Measurements from ENCODE around the gene STARD4.
A peak's percentile ranks its signal among the peaks of the same experiment; 100 is the strongest.

The STARD4 gene, protein sequence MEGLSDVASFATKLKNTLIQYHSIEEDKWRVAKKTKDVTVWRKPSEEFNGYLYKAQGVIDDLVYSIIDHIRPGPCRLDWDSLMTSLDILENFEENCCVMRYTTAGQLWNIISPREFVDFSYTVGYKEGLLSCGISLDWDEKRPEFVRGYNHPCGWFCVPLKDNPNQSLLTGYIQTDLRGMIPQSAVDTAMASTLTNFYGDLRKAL

DNA sequence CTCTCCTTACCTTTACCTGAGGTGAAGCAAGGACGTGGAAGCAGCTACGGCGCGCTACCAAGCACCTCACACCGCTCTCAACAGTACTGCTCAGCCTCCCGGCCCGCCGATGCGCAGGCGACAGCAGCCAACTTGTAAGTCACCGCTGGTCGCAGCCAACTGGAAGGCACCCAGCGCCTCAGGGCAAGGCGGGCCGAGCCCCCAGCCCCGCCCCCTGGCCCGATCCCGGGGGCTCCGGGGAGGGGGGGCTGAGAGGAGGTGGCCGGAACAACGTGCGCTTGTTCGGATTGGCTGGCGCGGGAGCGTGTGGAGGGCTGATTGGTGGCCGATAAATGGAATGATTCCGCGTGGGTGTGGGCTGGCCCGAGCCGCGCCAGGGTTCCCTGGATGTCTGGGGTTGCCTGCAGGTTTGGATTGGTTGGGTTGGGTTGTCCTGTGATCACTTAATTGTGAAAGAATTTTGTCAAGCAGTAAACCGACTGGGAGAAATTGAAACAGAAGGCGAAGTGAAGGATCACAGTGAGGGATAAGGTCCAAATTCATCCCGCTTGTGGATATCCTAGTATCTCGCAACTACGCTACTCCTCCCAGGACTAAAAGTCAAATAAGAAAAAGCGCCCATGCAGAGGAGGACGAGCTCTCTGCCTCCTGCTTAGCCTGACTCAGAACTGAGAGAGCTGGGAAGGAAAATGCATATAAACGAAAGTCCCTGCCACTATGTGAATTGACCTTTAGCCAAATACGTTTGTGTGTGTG, at the start of gene STARD4:
Gene STARD4 (minus strand): TSS at position 161 of the 756 bp plus-strand sequence. CDS start 5,102 bp downstream, outside the sequence.
- DNase-seq (ENCODE audit: low read depth in 1 of 2, low spot score in 1 of 2), result peak; percentile 78 to 90

- DNase-seq (ENCODE audit: low read depth in 1 of 2, low spot score in 1 of 2), result no peak
These were observed 47.3 kb upstream of the STARD4 start for GRCh38 chr5:111559680-111560079.

DNA sequence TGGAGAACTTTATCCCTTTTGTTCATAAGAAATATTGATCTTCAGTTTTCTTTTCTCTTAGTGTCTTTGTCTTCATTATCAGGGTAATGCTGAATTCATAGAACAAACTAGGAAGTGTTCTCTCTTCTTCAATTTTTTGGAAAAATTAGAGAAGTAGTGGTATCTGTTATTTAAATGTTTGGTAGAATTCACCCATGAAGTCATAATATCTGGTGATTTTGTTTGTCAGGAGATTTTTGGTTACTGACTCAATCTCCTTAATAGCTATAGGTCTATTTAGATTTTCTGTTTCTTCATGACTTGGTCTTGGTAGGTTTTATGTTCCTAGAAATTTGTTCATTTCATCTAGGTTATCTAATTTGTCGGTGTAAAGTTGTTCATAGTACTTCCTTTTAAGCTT, 45.4 kb upstream of the STARD4 start:
- no peak for DNase-seq (ENCODE audit: low read depth in 1 of 2, low spot score in 1 of 2)

- no peak for DNase-seq (ENCODE audit: low read depth in 1 of 2, low spot score in 1 of 2)
These were observed 44.8 kb upstream of the STARD4 start for GRCh38 chr5:111557111-111557510.

GRCh38 chr5:111556501-111556900, 44.2 kb upstream of the STARD4 start:
- no peak for DNase-seq (ENCODE audit: low read depth in 1 of 2, low spot score in 1 of 2)

DNA sequence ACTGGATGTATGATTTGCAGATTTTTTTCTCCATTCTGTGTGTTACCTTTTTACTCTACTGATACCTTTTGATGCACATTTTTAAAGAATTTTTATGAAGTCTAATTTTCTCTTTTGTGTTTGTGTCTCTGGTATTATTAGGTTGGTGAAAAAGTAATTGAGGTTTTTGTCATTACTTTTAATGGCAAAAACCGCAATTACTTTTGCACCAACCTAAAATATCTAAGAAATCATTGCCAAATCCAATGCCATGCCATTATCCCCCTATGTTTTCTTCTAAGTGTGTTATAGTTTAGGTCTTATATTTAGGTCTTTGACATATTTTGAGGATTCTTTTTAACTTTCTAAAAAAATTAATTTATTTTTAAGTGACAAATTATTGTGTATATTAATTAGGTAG, 43.4 kb upstream of the STARD4 start:
- DNase-seq (ENCODE audit: low read depth in 1 of 2, low spot score in 1 of 2), result no peak

GRCh38 chr5:111553868-111554267, 41.5 kb upstream of the STARD4 start:
- no peak for DNase-seq (ENCODE audit: low read depth in 1 of 2, low spot score in 1 of 2)

DNA sequence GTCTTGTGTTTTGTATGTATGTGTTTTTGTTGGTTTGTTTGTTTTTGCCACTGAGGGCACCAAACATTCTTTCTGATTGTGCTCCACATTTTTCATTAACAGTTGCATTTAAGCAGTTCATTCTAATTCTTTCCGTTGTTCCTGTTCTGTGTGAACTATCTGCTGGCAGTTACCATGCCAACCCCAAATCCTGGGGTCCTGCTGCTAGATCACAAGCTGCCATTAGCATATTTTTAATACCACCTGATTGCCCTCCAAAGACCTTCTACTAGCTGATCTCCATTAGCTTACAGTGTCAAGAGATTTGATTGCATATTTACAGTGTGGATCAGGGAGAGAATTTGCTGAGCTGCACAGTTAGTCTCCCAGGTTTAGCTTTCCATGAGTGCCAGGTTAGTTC, 40.6 kb upstream of the STARD4 start:
- DNase-seq (ENCODE audit: low read depth in 1 of 2, low spot score in 1 of 2), result no peak

- no peak for DNase-seq (ENCODE audit: low read depth in 1 of 2, low spot score in 1 of 2)
These were observed 40.2 kb upstream of the STARD4 start for GRCh38 chr5:111552492-111552891.

- no peak for DNase-seq (ENCODE audit: low read depth in 1 of 2, low spot score in 1 of 2)
These were observed 39.4 kb upstream of the STARD4 start for GRCh38 chr5:111551569-111552275.

DNA sequence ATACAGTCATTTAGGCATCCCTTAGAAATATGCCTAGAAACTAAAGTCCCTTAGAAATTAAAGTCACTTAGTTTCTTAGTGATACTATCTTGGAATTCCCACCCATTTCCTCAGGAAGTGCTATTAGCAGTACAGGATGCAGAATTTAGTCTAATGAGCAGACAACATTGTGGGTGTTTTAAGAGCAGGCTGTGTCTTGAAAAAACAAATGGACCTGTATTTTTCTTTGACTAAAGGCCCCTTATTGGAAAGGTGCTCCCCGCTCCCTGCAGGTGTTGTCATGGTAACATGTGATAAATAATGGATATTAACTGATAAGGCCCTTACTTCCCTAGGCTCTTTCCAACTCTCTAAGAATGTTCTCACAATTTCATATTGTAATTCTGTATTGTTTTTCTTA, 38.8 kb upstream of the STARD4 start:
- no peak for DNase-seq (ENCODE audit: low read depth in 1 of 2, low spot score in 1 of 2)

DNA sequence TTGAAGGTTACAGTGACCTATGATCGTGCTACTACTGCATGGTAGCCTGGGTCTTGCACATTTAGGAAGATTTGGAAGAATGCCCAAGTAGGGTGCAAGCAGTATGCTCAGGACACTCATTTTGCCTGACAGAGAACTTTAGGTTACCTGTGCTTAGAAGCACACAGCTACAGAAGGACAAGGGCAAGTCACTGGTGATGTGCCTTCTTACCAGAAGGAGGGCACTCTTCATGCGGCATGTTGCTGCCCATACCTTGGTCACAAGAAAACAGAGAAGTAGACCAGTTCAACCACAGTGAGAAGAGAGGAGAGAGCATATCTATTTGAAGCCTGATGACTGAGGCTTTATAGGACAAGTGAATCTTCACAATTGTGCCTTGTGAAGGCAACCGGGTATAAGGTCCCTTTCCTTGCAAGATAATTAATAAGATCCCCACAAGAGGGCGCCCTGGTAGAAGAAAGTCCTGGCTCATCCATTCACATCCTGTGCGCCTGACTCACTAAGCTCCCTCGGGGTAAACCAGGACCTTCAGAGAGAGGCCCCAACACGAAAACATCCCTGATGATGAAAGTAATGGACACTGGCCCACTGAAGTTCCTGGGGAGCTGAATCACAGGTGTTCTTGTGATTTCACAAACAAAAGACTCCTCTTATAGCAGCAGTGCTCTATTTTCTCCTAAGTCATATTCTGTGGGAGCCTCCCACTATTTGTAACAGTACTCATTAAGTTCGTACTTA, 38.1 kb upstream of the STARD4 start:
- DNase-seq (ENCODE audit: low read depth in 1 of 2, low spot score in 1 of 2), result peak; percentile 17 to 79

DNA sequence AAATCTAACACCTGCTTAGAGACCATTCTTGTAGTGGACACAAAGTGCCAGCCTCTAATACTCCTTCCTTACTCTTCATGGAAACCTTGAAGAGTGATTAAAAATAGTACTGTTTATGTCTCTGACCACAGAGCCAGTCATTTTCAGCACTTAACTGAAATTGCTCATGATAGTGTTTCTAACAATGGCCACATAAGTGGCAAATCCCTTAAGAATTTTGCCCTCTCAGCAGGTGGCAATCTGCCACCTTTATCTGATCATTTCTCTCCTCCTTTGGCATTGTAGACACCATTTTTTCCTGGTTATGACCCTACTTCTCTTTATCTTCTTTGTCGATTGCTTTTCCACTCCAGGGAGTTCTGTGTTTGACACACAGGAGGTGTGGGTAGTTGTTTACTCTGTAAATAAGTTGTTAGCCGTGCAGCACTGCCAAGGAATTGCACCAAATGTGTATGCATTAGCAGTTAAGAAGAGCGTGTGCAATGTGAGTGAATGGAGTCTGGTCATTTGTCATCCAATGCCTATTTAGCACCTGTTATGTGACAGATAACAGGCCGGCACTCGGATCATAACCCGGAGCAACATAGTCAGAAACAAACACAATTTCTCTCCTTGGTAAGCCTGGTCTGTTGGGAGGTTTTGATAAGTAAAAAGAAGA, 36.8 kb upstream of the STARD4 start:
- no peak for DNase-seq (ENCODE audit: low read depth in 1 of 2, low spot score in 1 of 2)

DNA sequence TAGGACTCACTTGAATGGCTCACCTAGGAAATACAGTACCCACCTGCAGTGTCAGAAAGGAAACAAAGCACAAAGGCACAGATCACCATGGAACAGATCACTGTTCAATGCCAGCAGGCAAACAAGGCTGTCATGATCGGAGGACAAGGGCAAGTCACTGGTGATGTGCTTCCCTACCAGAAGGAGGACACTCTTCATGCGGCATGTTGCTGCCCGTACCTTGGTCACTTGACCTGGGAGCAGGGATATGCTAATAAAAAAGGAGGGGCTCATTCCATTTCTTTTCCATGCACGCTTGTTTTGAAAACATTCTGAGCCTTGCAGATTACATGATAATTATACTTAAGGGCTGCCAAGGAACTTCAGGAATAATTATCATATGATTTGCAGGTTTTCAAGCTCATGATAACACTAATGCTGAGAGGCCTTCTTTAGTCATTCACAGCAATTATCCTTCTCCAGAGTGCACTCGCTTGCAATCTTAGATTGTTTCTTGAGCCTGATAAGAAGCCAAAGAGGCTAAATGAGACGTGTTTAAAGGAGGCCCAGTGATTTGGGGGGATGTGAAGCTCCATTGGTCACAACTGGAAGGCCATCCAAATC, 36.1 kb upstream of the STARD4 start:
- DNase-seq (ENCODE audit: low read depth in 1 of 2, low spot score in 1 of 2), result no peak

DNA sequence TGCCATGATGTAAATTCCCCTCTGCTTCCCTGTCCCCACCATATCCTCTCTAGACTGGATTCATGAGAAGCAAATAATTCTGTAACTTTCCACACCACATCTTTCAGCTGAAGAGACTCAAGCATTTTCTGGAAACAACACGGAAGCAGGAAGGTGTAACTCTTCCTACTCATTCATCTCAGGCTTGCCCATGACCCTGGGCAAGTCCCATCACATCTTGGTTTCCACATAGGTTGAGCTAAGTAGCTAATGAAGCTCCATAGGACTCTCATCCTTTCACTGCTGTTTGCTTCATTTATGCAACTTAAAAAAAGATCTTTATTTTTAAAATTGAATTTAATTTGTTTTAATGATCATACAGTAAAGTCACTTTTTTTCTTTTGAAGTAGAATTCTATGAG, 32.7 kb upstream of the STARD4 start:
- no peak for DNase-seq (ENCODE audit: low read depth in 1 of 2, low spot score in 1 of 2)

DNA sequence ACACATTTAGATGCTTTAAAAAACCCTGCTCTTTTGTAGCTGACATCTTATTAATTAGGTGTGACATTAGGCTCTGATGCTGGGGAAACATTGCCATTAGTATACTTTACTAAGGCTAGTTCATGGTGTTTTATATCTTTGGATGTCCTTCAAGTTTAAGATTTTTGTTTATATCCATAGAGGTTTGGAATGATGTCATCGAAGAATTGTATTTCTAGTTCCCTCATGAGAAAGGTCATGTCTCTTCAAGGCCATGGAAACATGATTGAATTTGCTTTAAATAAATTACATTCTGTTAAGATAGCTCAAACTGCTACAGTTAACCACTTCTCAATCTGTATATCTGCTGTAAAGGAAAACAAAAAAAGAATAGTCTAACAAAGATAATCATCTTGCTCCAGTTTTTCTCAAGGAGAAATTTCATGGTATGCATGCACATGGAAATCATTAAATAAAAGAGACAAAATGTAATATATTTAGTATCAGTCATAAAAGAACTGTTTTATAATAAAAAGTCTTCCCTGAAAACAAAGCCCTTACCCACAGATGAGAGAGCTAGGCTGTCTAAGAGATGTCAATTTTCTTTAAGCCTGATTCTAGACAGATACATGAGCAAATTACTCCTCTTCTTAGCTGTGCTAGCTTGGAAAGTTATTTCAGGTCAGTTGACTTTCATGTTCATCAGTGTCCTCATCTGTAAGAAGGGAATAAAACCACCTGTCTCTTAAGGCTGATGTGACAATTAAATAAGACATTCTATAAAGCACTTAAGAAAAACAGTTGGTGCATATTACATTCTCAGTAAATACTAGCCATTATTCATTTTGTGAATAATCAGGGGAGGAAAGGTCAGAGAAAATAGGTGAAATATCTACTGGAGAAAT, 25.0 kb upstream of the STARD4 start:
- no peak for DNase-seq (ENCODE audit: low read depth in 1 of 2, low spot score in 1 of 2)

GRCh38 chr5:111535879-111536549, 23.7 kb upstream of the STARD4 start:
- DNase-seq (ENCODE audit: low read depth in 1 of 2, low spot score in 1 of 2), result no peak

GRCh38 chr5:111532886-111533582, 20.7 kb upstream of the STARD4 start:
- DNase-seq (ENCODE audit: low read depth in 1 of 2, low spot score in 1 of 2), result no peak
